Motor neuron (in vitro differentiated cells): Measurements from ENCODE around the gene CDKN1C. TPM values are rescaled to one million over a fixed set of nuclear protein-coding genes. Genes with fewer than 3 reads are reported as not detected.

Experiments used
- ATAC-seq, 8 experiments: fragments of 200-7000 bp; cut with Tn5 transposase; replicated peaks in 6 of 8; 2 replicates each; pipeline ENCODE4 v1.8.0; 2021; ENCODE audit warnings: mild to moderate bottlenecking in 8 of 8, moderate library complexity in 8 of 8
- H3K27ac ChIP-seq, 2 donors: fragments of 250-450 bp; sonication (Bioruptor Pico); 2 replicates each; pipeline ENCODE4 v1.9.0; 2021; ENCODE audit warnings: antibody characterized with exemption in 2 of 2, mild to moderate bottlenecking in 2 of 2, moderate library complexity in 1 of 2
- H3K4me1 ChIP-seq, 2 donors: fragments of 250-450 bp; sonication (Bioruptor Pico); replicated peaks in 1 of 2; 2 replicates each; pipeline ENCODE4 v1.6.1; 2021; ENCODE audit warnings: antibody characterized with exemption in 2 of 2, mild to moderate bottlenecking in 2 of 2, moderate library complexity in 1 of 2
- H3K4me3 ChIP-seq, 5 donors: fragments of 250-450 bp; sonication (Bioruptor Pico); 2 replicates each; pipeline ENCODE4 v1.9.0; 2021; ENCODE audit warnings: antibody characterized with exemption in 5 of 5, mild to moderate bottlenecking in 5 of 5, moderate library complexity in 4 of 5
- WGBS, 10 experiments: fragments of 450-650 bp; shearing (Covaris generic); methylation state at CpG; one replicate each; pipeline ENCODE4 v1.0.0; 2022; 5-methylcytosine and 5-hydroxymethylcytosine counted together
- in situ Hi-C, 9 experiments: fragments of 400-800 bp; cut with MboI; loops; one replicate each; pipeline ENCODE4 v1.15.0; 2021; ENCODE audit warnings: low sequenced_read_pairs in 9 of 9, low pct_unique_long_range_greater_than_20kb in 2 of 9; ENCODE audit not compliant: unreplicated experiment in 9 of 9
- total RNA-seq, 8 experiments: library from RNA; unstranded; fragments of 300-600 nt; gene quantifications; 2 replicates each; pipeline versions ENCODE4 v1.2.3 to v1.2.4, GENCODE V29; 2022

The CDKN1C gene
- total RNA-seq, 8 experiments from 2014 or later: 5.0 to 80.1 (median 37.8) TPM

- in situ Hi-C loops: no loop called here
- H3K27ac ChIP-seq: peak within 1 kb of the TSS in 1 of 2 donors; percentile 58
These were observed 43.3 kb upstream of the CDKN1C start, which contains the start of gene PHLDA2 for GRCh38 chr11:2928605-2929530. Gene PHLDA2 (minus strand): TSS chr11:2929420. CDS start chr11:2929364, 56 bp downstream.

GRCh38 chr11:2927851-2928604, 42.5 kb upstream of the CDKN1C start:
- 0 to 60% (median 15%) methylated on average over 1 to 7 of the region's 25 CpGs for WGBS, 10 experiments
- ATAC-seq: peak in 3 of 8 experiments; percentile 34 to 65 (median 37)
- in situ Hi-C loops: no loop called here
- Histone ChIP-seq H3K4me1 (peaks cover 7 to 12% of the 10 kb centered on the region in 2 donors), H3K4me3 (peak overlapping the region; percentile 29 to 53 (median 38)), H3K27ac (no peak overlapping the region)

More at GRCh38 chr11:2928605-2929530, 43.3 kb upstream of the CDKN1C start, which contains the start of gene PHLDA2:
- peaks cover 7 to 12% of the 10 kb centered on the region in 2 donors for H3K4me1 ChIP-seq
- H3K4me3 ChIP-seq: peak within 1 kb of the TSS; percentile 29 to 53 (median 38)
- WGBS, 10 experiments: 0 to 7% (median 0%) methylated on average over 1 to 9 of the region's 113 CpGs; no CpG with 5 or more reads in 6 of the 10 experiments
- peak; percentile 10 to 55 (median 34) for ATAC-seq

DNA sequence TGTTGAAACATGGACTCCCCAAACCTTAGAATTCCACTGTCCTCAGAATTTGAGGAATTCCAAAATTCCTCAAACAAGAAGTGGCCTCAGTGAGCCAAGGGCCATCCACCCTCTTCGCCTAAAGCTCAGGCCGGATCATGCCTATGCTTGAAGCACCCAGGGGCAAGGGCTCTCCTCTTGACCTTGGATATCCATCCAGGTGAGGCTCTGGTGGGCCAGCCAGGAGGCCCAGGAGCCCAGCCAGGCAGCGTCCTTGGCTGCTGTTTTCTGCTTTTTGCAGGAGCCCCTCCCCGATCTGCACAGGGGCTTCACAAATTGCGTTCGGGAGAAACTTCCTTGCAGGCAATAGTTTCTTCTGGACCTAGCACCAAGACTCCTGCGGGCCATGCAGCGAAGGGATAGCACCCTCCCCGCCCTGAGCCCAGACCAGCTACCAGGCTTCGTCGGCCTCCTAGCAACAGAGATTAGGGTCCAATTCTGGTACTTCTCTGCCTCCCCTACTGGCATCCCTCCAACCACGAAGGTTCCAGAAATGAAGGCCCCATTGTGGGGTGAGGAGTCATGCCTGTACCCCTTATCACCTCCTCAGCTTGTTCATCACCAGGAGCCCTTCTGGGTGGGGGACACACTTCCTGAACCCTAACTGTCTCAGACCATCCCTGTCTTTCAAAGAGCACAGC, 41.7 kb upstream of the CDKN1C start:
- no peak for ATAC-seq
- Histone ChIP-seq H3K4me1 (peaks cover 7 to 12% of the 10 kb centered on the region in 2 donors), H3K4me3 (peak overlapping the region in 1 of 5 donors; percentile 49), H3K27ac (no peak overlapping the region)
- WGBS, 10 experiments: 67 to 100% (median 83%) methylated on average over 1 to 3 of the region's 12 CpGs; no CpG with 5 or more reads in 4 of the 10 experiments
- in situ Hi-C loops: no loop called here

DNA sequence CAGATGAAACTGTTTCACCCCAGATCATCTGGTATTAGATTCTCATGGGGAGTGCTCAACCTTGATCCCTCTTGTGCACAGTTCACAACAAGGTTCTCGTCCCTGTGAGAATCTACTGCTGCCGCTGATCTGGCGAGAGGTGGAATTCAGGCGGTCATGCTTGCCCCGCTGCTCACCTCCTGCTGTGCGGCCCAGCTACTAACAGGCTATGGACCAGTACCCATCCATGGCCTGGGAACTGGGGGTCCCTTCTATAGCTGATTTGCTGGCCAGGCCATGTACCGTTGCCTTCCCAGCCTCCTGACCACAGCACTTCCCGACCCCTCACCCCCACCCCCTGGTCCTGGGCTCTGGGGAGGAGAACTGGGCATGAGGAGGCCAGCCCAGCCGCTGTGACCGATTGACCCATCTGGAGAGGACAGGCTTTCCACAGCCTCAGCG, 41.1 kb upstream of the CDKN1C start:
- H3K4me3 ChIP-seq: no peak overlapping the region
- ATAC-seq: no peak
- peaks cover 7 to 12% of the 10 kb centered on the region in 2 donors for H3K4me1 ChIP-seq
- in situ Hi-C loops: no loop called here
- WGBS, 10 experiments: 79 to 91% methylated on average over 4 to 5 of the region's 11 CpGs; no CpG with 5 or more reads in 8 of the 10 experiments
- H3K27ac ChIP-seq: no peak overlapping the region

GRCh38 chr11:2924821-2925675, 39.5 kb upstream of the CDKN1C start:
- H3K4me3 ChIP-seq: no peak overlapping the region
- no peak overlapping the region for H3K27ac ChIP-seq
- no peak for ATAC-seq
- 76 to 100% (median 100%) methylated on average over 1 to 7 of the region's 30 CpGs; no CpG with 5 or more reads in 3 of the 10 experiments for WGBS, 10 experiments
- peaks cover 5 to 6% of the 10 kb centered on the region in 2 donors for H3K4me1 ChIP-seq
- in situ Hi-C loops: no loop called here

DNA sequence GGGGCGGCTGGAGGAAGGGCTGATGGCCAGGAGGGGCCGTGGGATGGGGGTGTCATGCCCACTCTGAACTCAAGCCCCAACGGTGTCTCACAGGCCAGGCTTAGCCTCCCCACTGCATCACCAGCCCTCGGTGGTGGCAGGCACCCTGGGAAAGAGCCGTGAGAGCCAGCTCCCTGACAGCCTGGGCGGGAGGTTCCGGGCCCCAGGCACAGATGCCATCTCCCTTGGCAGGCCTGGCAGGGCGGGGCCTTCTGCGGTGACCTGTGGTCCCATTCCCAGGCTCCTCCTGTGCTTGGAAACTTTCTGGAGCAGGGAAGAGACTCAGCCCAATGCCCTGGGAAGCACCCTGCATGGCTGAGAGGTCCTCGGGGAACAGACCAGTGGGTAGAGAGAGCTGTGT, 38.8 kb upstream of the CDKN1C start:
- in situ Hi-C loops: no loop called here
- H3K4me1 ChIP-seq: peaks cover 0 to 5% of the 10 kb centered on the region in 2 donors
- no peak for ATAC-seq
- 100% methylated on average over 1 of the region's 10 CpGs; no CpG with 5 or more reads in 9 of the 10 experiments for WGBS, 10 experiments
- no peak overlapping the region for H3K27ac ChIP-seq
- no peak overlapping the region for H3K4me3 ChIP-seq

DNA sequence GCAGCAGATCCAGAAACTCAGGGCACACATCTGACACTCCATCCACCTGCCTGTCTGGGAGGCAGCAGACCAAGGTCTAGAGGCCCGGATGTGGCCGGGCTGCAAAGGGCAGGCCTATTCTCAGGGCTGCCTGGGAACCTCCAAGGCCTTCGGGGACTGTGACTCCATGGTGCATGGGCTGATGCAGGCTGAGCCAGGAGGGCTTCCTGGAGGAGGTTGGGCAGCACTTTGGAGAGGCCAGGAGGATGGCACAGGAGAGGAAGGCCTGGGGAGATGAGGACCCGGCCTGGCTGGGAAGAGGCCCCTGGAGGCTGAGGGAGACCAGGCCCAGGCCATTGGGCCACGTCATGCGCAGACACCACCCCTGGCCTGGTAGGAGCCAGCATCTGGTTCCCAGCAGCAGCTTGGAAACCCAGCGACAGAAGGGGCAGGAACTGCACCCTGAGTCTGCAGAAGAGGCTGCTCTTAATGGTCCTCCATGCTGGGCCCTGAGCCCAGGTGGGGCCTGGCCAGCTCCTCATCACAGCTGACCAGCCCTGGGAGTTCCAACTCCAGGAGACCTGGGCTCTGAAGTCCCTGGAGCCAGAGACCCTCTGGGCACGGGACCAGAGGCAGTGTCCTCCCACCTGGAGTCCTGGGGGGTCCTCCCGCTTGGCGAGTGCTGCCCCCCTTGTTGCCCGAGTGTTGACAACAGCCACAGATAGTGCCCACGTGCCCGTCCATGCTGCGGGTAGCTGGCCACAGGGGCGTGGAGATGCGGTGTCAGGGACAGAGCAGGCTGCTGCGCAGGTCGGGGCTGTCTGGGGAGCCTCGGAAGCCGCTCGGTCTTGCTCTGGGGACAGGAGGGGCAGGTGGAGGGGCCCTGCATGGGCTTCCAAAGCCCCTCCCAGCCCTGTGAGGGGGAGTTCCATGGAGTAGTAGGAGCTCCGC, 38.1 kb upstream of the CDKN1C start:
- in situ Hi-C loops: no loop called here
- no peak overlapping the region for H3K27ac ChIP-seq
- H3K4me3 ChIP-seq: no peak overlapping the region
- 61 to 100% methylated on average over 2 to 5 of the region's 22 CpGs; no CpG with 5 or more reads in 8 of the 10 experiments for WGBS, 10 experiments
- peak in 1 of 8 experiments; percentile 1 for ATAC-seq
- H3K4me1 ChIP-seq: peaks cover 0 to 5% of the 10 kb centered on the region in 2 donors

- H3K4me3 ChIP-seq: no peak overlapping the region
- no peak overlapping the region for H3K27ac ChIP-seq
- in situ Hi-C loops: no loop called here
- no peaks in the 10 kb centered on the region for H3K4me1 ChIP-seq
- ATAC-seq: peak in 1 of 8 experiments; percentile 2
- no CpG with 5 or more reads among the region's 3 CpGs for WGBS, 10 experiments
These were observed 37.1 kb upstream of the CDKN1C start for GRCh38 chr11:2922655-2923054.

GRCh38 chr11:2921742-2922493, 36.3 kb upstream of the CDKN1C start:
- in situ Hi-C loops: no loop called here
- WGBS, 10 experiments: 80% methylated on average over 3 of the region's 29 CpGs; no CpG with 5 or more reads in 9 of the 10 experiments
- peak in 1 of 8 experiments; percentile 2 for ATAC-seq
- Histone ChIP-seq H3K27ac (no peak overlapping the region), H3K4me3 (no peak overlapping the region), H3K4me1 (no peaks in the 10 kb centered on the region)

GRCh38 chr11:2921261-2921660, 35.7 kb upstream of the CDKN1C start:
- H3K4me1 ChIP-seq: no peaks in the 10 kb centered on the region
- in situ Hi-C loops: no loop called here
- WGBS, 10 experiments: 100% methylated on average over 1 of the region's 16 CpGs; no CpG with 5 or more reads in 7 of the 10 experiments
- no peak overlapping the region for H3K27ac ChIP-seq
- no peak for ATAC-seq
- H3K4me3 ChIP-seq: no peak overlapping the region
